CD4-positive, alpha-beta T cell treated with Interleukin-1 beta for 1 hour (primary cell): ENCODE results near the gene RASA3.

Experiments
- DNase-seq, 2 donors: peaks; one replicate each; pipeline ENCODE4 v3.0.0-alpha.2; 2020 to 2022

RASA3 gene

GRCh38 chr13:113974304-113975281 lies 157.8 kb downstream of the RASA3 start:
- DNase-seq: no peak

GRCh38 chr13:113973218-113974164 lies 158.9 kb downstream of the RASA3 start, which contains the start of gene C13orf46:
Gene C13orf46, minus strand, starts transcription at chr13:113974076. Its CDS starts 79 bp downstream, at chr13:113973997.
- DNase-seq: no peak

GRCh38 chr13:113972451-113973217 lies 159.8 kb downstream of the RASA3 start:
- no peak for DNase-seq

GRCh38 chr13:113971471-113972231 lies 160.8 kb downstream of the RASA3 start:
- DNase-seq: no peak

- no peak for DNase-seq
Measured at GRCh38 chr13:113970810-113971470, 161.5 kb downstream of the RASA3 start.

- DNase-seq: no peak
Measured at GRCh38 chr13:113969973-113970611, 162.3 kb downstream of the RASA3 start.

- no peak for DNase-seq
Measured at GRCh38 chr13:113969311-113969972, 163.0 kb downstream of the RASA3 start.

- DNase-seq: no peak
Measured at GRCh38 chr13:113968463-113969310, 163.7 kb downstream of the RASA3 start.

- DNase-seq: no peak
Measured at GRCh38 chr13:113967729-113968462, 164.5 kb downstream of the RASA3 start.

- DNase-seq: no peak
Measured at GRCh38 chr13:113967206-113967720, 165.2 kb downstream of the RASA3 start.

GRCh38 chr13:113965968-113966884 lies 166.2 kb downstream of the RASA3 start:
- DNase-seq: no peak

GRCh38 chr13:113965383-113965874 lies 167.0 kb downstream of the RASA3 start:
- no peak for DNase-seq

GRCh38 chr13:113964251-113964995 lies 168.0 kb downstream of the RASA3 start:
- DNase-seq: no peak

- DNase-seq: no peak
Measured at GRCh38 chr13:113963376-113963775, 169.0 kb downstream of the RASA3 start.

- DNase-seq: no peak
Measured at GRCh38 chr13:113962975-113963374, 169.4 kb downstream of the RASA3 start.

- DNase-seq: no peak
Measured at GRCh38 chr13:113962386-113962785, 170.0 kb downstream of the RASA3 start.
